ENCODE measurements around the gene MYH13. TPM values are rescaled to one million over a fixed set of nuclear protein-coding genes. Genes with fewer than 3 reads are reported as not detected.
"Not testable (repeated sequence)": the region's sequence is repeated elsewhere in the genome, so short reads cannot be mapped to it uniquely, and the experiment has no call there.

Gene MYH13
- total and polyA plus RNA-seq, 7 donors, result 0.01 to 0.11 (median 0.07) TPM

- intact Hi-C loops (cut with DNase I), result no loop called here
Observed at GRCh38 chr17:10292057-10292937, 80.5 kb downstream of the MYH13 start.

GRCh38 chr17:10291576-10291975, 81.2 kb downstream of the MYH13 start:
- DNase-seq; intact Hi-C loops (cut with DNase I); H3K4me1 ChIP-seq; H3K4me3 ChIP-seq; H3K27ac ChIP-seq; H3K9me3 ChIP-seq; H3K36me3 ChIP-seq (ENCODE audit: insufficient read depth in 1 of 2, low read depth in 1 of 2); ATAC-seq; H3K27me3 ChIP-seq (ENCODE audit: insufficient read depth in 3 of 3, low read length in 2 of 3): not testable (repeated sequence)
- WGBS, 3 donors, result 71 to 77% (median 72%) methylated on average over 12 of the region's 12 CpGs

More at GRCh38 chr17:10292057-10292937, 80.5 kb downstream of the MYH13 start:
- Histone ChIP-seq H3K36me3 (ENCODE audit: insufficient read depth in 1 of 2, low read depth in 1 of 2) (no peaks in the 10 kb centered on the region), H3K9me3 (no peaks in the 10 kb centered on the region), H3K27ac (no peak overlapping the region), H3K27me3 (ENCODE audit: insufficient read depth in 3 of 3, low read length in 2 of 3) (peaks cover 0 to 9% (median 0%) of the 10 kb centered on the region in 3 donors), H3K4me1 (no peaks in the 10 kb centered on the region), H3K4me3 (no peak overlapping the region)
- WGBS, 3 donors, result 28 to 52% (median 36%) methylated on average over 12 of the region's 12 CpGs
- ATAC-seq, result peak; percentile 40 to 69 (median 56)
- peak; percentile 66 to 72 for DNase-seq
- TF ChIP-seq CTCF (IDR thresholded peaks at IDR 0.05), result no peak

DNA sequence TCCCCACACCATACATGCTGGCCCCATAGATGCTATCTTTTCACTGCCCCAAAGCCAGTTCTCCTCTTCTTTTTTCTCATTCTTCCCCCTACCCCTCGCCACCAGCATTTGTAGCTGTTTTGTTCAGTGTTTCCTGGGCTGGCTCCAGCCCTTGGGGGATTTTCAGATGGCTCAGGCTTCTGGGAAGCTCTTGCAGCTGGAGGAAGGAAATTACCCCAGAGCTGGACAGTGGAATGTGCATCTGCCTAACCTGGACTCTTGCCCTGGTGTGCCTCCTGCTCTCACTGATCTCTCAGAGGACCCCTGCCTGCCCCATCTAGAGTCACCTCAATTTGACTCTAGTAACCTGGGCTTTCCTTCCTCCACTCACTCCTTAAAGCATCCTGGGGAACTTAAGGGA, 82.8 kb downstream of the MYH13 start:
- intact Hi-C loops (cut with DNase I), result no loop called here

GRCh38 chr17:10286324-10286723, 86.5 kb downstream of the MYH13 start:
- H3K4me3 ChIP-seq, result no peak overlapping the region
- H3K27me3 ChIP-seq (ENCODE audit: insufficient read depth in 3 of 3, low read length in 2 of 3), result peaks cover 0 to 7% (median 0%) of the 10 kb centered on the region in 3 donors
- no peaks in the 10 kb centered on the region for H3K36me3 ChIP-seq (ENCODE audit: insufficient read depth in 1 of 2, low read depth in 1 of 2)
- H3K4me1 ChIP-seq, result no peaks in the 10 kb centered on the region
- ATAC-seq (no peak), DNase-seq (no peak)
- H3K9me3 ChIP-seq, result no peaks in the 10 kb centered on the region
- TF ChIP-seq CTCF (IDR thresholded peaks at IDR 0.05), result no peak
- H3K27ac ChIP-seq, result no peak overlapping the region
- intact Hi-C loops (cut with DNase I), result no loop called here
- WGBS, 3 donors, result 5 to 18% (median 8%) methylated on average over 1 of the region's 1 CpG

More for the DNA sequence above, 82.8 kb downstream of the MYH13 start:
- H3K27ac ChIP-seq, result no peak overlapping the region
- TF ChIP-seq CTCF (IDR thresholded peaks at IDR 0.05), result no peak
- 6 to 20% (median 6%) methylated on average over 1 of the region's 1 CpG for WGBS, 3 donors
- H3K27me3 ChIP-seq (ENCODE audit: insufficient read depth in 3 of 3, low read length in 2 of 3), result peaks cover 0 to 9% (median 0%) of the 10 kb centered on the region in 3 donors
- no peak overlapping the region for H3K4me3 ChIP-seq
- DNase-seq (peak; percentile 58 to 77), ATAC-seq (peak in 2 of 4 donors; percentile 50 to 57)
- no peaks in the 10 kb centered on the region for H3K9me3 ChIP-seq
- H3K36me3 ChIP-seq (ENCODE audit: insufficient read depth in 1 of 2, low read depth in 1 of 2), result no peaks in the 10 kb centered on the region
- no peaks in the 10 kb centered on the region for H3K4me1 ChIP-seq

GRCh38 chr17:10285896-10286295, 86.9 kb downstream of the MYH13 start:
- no peak overlapping the region for H3K27ac ChIP-seq
- no peaks in the 10 kb centered on the region for H3K36me3 ChIP-seq (ENCODE audit: insufficient read depth in 1 of 2, low read depth in 1 of 2)
- H3K27me3 ChIP-seq (ENCODE audit: insufficient read depth in 3 of 3, low read length in 2 of 3), result peaks cover 0 to 5% (median 0%) of the 10 kb centered on the region in 3 donors
- no peaks in the 10 kb centered on the region for H3K4me1 ChIP-seq
- H3K4me3 ChIP-seq, result no peak overlapping the region
- DNase-seq, result no peak
- WGBS, 3 donors, result 72 to 83% (median 82%) methylated on average over 8 of the region's 8 CpGs
- intact Hi-C loops (cut with DNase I), result no loop called here
- no peaks in the 10 kb centered on the region for H3K9me3 ChIP-seq
- no peak for TF ChIP-seq CTCF (IDR thresholded peaks at IDR 0.05)
- ATAC-seq, result no peak

All from psoas muscle (tissue), 8 donors.